NCI-H510A treated with DMSO at 0.1 percent for 48 hours (cell line): ENCODE measurements around the gene RAMACL.

Source experiments
- DNase-seq: peaks from one replicate; lab custom pipeline; 2025; lab: John Stamatoyannopoulos, UW

RAMACL gene

GRCh38 chr6:166618251-166618650 lies 31.8 kb upstream of the RAMACL start:
- no peak for DNase-seq

GRCh38 chr6:166617359-166617758 lies 30.9 kb upstream of the RAMACL start:
- no peak for DNase-seq

- no peak for DNase-seq
Observed at GRCh38 chr6:166616261-166617238, 30.1 kb upstream of the RAMACL start.

- no peak for DNase-seq
Observed at GRCh38 chr6:166615059-166615770, 28.7 kb upstream of the RAMACL start.

GRCh38 chr6:166614589-166614988 lies 28.1 kb upstream of the RAMACL start:
- no peak for DNase-seq

- DNase-seq = no peak
Observed at GRCh38 chr6:166614171-166614583, 27.7 kb upstream of the RAMACL start.

GRCh38 chr6:166613027-166613426 lies 26.5 kb upstream of the RAMACL start:
- no peak for DNase-seq

GRCh38 chr6:166612471-166612881 lies 26.0 kb upstream of the RAMACL start:
- no peak for DNase-seq

GRCh38 chr6:166611631-166612030 lies 25.2 kb upstream of the RAMACL start:
- peak; percentile 5 for DNase-seq

- no peak for DNase-seq
Observed at GRCh38 chr6:166610069-166610468, 23.6 kb upstream of the RAMACL start.

GRCh38 chr6:166608774-166609173 lies 22.3 kb upstream of the RAMACL start:
- DNase-seq = no peak

- DNase-seq = no peak
Observed at GRCh38 chr6:166605752-166606151, 19.3 kb upstream of the RAMACL start.

- DNase-seq = no peak
Observed at GRCh38 chr6:166604911-166605310, 18.4 kb upstream of the RAMACL start.

- no peak for DNase-seq
Observed at GRCh38 chr6:166604328-166604727, 17.9 kb upstream of the RAMACL start.

- DNase-seq = no peak
Observed at GRCh38 chr6:166603043-166603690, 16.7 kb upstream of the RAMACL start.

- no peak for DNase-seq
Observed at GRCh38 chr6:166601956-166602355, 15.5 kb upstream of the RAMACL start.

- no peak for DNase-seq
Observed at GRCh38 chr6:166600931-166601330, 14.5 kb upstream of the RAMACL start.

GRCh38 chr6:166599205-166599604 lies 12.7 kb upstream of the RAMACL start:
- DNase-seq = no peak

- no peak for DNase-seq
Observed at GRCh38 chr6:166598441-166599138, 12.1 kb upstream of the RAMACL start.

- DNase-seq = no peak
Observed at GRCh38 chr6:166597711-166598440, 11.4 kb upstream of the RAMACL start.
